ENCODE data around the gene C1QC.

The C1QC gene

GRCh38 chr1:22681556-22682276, 38.3 kb downstream of the C1QC start:
- no peak for DNase-seq

GRCh38 chr1:22683547-22683946, 40.1 kb downstream of the C1QC start:
- DNase-seq, result no peak

GRCh38 chr1:22685591-22686059, 42.2 kb downstream of the C1QC start:
- DNase-seq, result no peak

- DNase-seq, result no peak
Observed at GRCh38 chr1:22687191-22687590, 43.8 kb downstream of the C1QC start.

GRCh38 chr1:22688466-22688865, 45.0 kb downstream of the C1QC start:
- no peak for DNase-seq

- DNase-seq, result no peak
Observed at GRCh38 chr1:22689505-22689904, 46.1 kb downstream of the C1QC start.

- DNase-seq, result no peak
Observed at GRCh38 chr1:22691031-22691753, 47.8 kb downstream of the C1QC start.

GRCh38 chr1:22694172-22694571, 50.7 kb downstream of the C1QC start:
- DNase-seq, result no peak

GRCh38 chr1:22696610-22697009, 53.2 kb downstream of the C1QC start:
- DNase-seq, result no peak

Measured in activated naive CD4-positive, alpha-beta T cell treated with anti-CD3 and anti-CD28 coated beads, Interleukin-2, amount 50 U/mL, for 16 hours (primary cell).